H1 (cell line): ENCODE data around the gene C3orf20. TPM values are rescaled to one million over a fixed set of nuclear protein-coding genes. Genes with fewer than 3 reads are reported as not detected.

ENCODE experiments used
- ATF2 ChIP-seq: IDR thresholded peaks from 2 replicates; pipeline ENCODE4 v1.6.1; 2012; ENCODE audit warnings: low read length, inconsistent platforms
- MAFK ChIP-seq: IDR thresholded peaks from 2 replicates; pipeline ENCODE4 v1.6.1; 2012; ENCODE audit warnings: low read depth, mild to moderate bottlenecking, improper control_type of control experiment, low read length
- ZNF274 ChIP-seq: IDR thresholded peaks from 2 replicates; pipeline ENCODE4 v1.7.0; 2012; ENCODE audit warnings: low read length, borderline replicate concordance; ENCODE audit errors: extremely low read depth
- polyA plus RNA-seq, 7 experiments: library from polyadenylated mRNA; depleted of rRNA in 3 of 7; stranded (reverse) in 5 of 7; unstranded in 2 of 7; fragments of >200 nt in 5 of 7; fragments of 200-250 nt in 2 of 7; gene quantifications; 1 replicate in 5 of 7; 2 replicates in 1 of 7; 4 replicates in 1 of 7; pipeline versions ENCODE4 v1.2.1 to v1.2.3, GENCODE V29; 2011 to 2013; ENCODE audit warnings: missing spikeins in 2 of 7, mixed read lengths in 2 of 7
- total RNA-seq: library from RNA; stranded (reverse); fragmentation: NEBNext Ultra II Directional; extraction: Animal tissue kit (Norgen Biotek cat#: 25700); gene quantifications from 2 replicates; pipeline ENCODE4 v1.2.1, GENCODE V29; 2021

C3orf20 gene
- total and polyA plus RNA-seq, 2 of the 8 experiments (the other 6 are each of a cell fraction or from before 2014, with no cell fraction given) = not detected

- no peak for TF ChIP-seq ZNF274
- no peak for TF ChIP-seq MAFK
- TF ChIP-seq ATF2 = no peak
Measured at GRCh38 chr3:14793126-14793857, 118.4 kb downstream of the C3orf20 start (continued).
